ENCODE data around the gene DAB1. TPM values are rescaled to one million over a fixed set of nuclear protein-coding genes. Genes with fewer than 3 reads are reported as not detected.

Gene DAB1
- total RNA-seq, 2 donors from 2014 or later: not detected

DNA sequence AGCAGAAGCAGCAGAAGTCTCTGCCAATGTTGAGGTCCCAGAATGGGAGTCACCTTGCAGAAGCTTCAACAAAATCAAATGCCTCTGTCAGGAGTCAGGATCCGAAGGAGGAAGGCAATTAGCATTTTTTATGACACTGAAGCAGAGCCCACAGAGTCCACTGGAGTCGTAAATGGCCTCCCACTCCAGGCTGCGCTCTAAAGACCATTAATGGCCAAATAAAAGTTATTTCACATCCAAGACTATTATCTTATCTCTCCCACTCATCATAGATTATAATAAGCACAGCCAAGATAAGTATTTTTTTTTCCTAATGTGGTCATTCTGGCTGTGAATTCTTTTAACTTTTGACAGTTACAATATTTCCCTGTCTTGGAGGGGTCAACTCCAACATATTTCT lies 267.0 kb downstream of the DAB1 start:
- no peak overlapping the region for H3K4me3 ChIP-seq
- no peak for ATAC-seq (ENCODE audit: insufficient number of reproducible peaks, low FRiP score, low read depth)
- no peak overlapping the region for H3K27ac ChIP-seq
- TF ChIP-seq, protein P1, sequence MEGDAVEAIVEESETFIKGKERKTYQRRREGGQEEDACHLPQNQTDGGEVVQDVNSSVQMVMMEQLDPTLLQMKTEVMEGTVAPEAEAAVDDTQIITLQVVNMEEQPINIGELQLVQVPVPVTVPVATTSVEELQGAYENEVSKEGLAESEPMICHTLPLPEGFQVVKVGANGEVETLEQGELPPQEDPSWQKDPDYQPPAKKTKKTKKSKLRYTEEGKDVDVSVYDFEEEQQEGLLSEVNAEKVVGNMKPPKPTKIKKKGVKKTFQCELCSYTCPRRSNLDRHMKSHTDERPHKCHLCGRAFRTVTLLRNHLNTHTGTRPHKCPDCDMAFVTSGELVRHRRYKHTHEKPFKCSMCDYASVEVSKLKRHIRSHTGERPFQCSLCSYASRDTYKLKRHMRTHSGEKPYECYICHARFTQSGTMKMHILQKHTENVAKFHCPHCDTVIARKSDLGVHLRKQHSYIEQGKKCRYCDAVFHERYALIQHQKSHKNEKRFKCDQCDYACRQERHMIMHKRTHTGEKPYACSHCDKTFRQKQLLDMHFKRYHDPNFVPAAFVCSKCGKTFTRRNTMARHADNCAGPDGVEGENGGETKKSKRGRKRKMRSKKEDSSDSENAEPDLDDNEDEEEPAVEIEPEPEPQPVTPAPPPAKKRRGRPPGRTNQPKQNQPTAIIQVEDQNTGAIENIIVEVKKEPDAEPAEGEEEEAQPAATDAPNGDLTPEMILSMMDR (IDR thresholded peaks at IDR 0.05): no peak
- no peaks in the 10 kb centered on the region for H3K27me3 ChIP-seq (replicated peaks; ENCODE audit: insufficient read depth)
- no peaks in the 10 kb centered on the region for H3K4me1 ChIP-seq (ENCODE audit: control insufficient read depth in 1 of 2, low read depth in 2 of 2)
- no peak for DNase-seq (ENCODE audit: low spot score)
- H3K9me3 ChIP-seq: no peaks in the 10 kb centered on the region
- no peaks in the 10 kb centered on the region for H3K36me3 ChIP-seq

DNA sequence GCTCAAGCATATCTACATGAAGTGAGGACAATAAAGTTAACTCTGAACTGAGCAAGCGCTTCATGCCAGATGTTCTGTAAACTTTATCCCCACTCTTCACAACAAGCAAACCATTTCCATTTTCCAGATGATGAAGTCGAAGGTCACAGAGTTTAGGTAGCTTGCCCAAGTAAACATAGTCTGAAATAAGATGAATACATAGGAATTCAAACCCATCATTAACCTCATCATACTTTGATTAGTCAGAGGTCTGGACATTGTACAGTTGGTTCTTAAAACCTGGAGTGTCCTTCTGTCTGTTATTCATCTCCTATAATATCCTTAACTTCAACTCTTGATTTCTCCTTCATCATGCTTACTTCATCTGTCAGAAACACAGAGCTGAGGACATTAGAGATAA lies 277.8 kb downstream of the DAB1 start:
- TF ChIP-seq, protein P1 (IDR thresholded peaks at IDR 0.05): no peak

DNA sequence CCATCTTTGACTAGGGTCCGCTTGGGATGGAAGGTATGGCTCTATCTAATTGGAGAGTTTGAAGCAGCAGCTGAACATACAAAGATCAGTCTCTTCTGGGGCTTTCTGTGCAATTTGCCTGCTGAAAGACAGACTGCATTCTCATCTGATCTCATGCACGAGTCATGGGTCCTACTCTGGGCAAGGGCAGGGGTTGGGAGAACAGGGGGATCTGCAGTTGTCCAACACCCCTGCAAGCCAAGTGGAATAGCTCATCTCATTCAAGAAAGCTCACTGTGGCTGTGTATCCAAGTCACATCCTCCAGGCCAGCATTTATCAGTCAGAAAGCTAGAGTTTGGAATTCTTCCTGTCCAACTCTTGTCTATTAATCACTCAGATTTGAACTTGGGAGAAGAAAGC lies 280.9 kb downstream of the DAB1 start:
- Histone ChIP-seq H3K27ac (no peak overlapping the region), H3K4me1 (ENCODE audit: control insufficient read depth in 1 of 2, low read depth in 2 of 2) (no peaks in the 10 kb centered on the region), H3K36me3 (no peaks in the 10 kb centered on the region), H3K4me3 (no peak overlapping the region), H3K27me3 (replicated peaks; ENCODE audit: insufficient read depth) (no peaks in the 10 kb centered on the region), H3K9me3 (no peaks in the 10 kb centered on the region)
- no peak for DNase-seq (ENCODE audit: low spot score)
- no peak for ATAC-seq (ENCODE audit: insufficient number of reproducible peaks, low FRiP score, low read depth)
- TF ChIP-seq, protein P1 (IDR thresholded peaks at IDR 0.05): no peak

More for the DNA sequence above, 277.8 kb downstream of the DAB1 start:
- Histone ChIP-seq H3K27me3 (replicated peaks; ENCODE audit: insufficient read depth) (no peaks in the 10 kb centered on the region), H3K4me1 (ENCODE audit: control insufficient read depth in 1 of 2, low read depth in 2 of 2) (no peaks in the 10 kb centered on the region), H3K27ac (no peak overlapping the region), H3K4me3 (no peak overlapping the region), H3K9me3 (no peaks in the 10 kb centered on the region), H3K36me3 (no peaks in the 10 kb centered on the region)
- ATAC-seq (ENCODE audit: insufficient number of reproducible peaks, low FRiP score, low read depth) (no peak), DNase-seq (ENCODE audit: low spot score) (no peak)

DNA sequence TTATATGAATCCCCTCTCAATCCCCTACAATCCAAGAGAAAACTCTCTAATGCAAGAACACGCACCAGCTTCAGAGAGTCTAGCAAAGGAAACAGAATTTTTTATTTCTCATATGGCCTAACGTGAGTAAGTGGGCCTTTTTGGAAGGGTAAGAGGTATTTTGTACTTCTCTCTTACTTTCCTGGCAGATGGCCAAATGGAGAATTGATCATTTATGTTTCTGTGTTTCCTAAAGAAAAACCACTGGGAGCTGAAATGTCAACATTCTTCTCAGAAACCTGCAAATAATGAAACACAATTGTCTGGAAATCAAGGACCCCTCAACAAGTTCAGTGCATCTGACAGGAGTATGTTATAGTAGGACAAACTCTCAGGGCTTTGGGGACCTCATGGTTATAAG lies 281.7 kb downstream of the DAB1 start:
- H3K36me3 ChIP-seq: no peaks in the 10 kb centered on the region
- TF ChIP-seq, protein P1 (IDR thresholded peaks at IDR 0.05): no peak
- ATAC-seq (ENCODE audit: insufficient number of reproducible peaks, low FRiP score, low read depth) (no peak), DNase-seq (ENCODE audit: low spot score) (no peak)
- H3K27ac ChIP-seq: no peak overlapping the region
- H3K27me3 ChIP-seq (replicated peaks; ENCODE audit: insufficient read depth): no peaks in the 10 kb centered on the region
- H3K4me3 ChIP-seq: no peak overlapping the region
- no peaks in the 10 kb centered on the region for H3K9me3 ChIP-seq
- H3K4me1 ChIP-seq (ENCODE audit: control insufficient read depth in 1 of 2, low read depth in 2 of 2): no peaks in the 10 kb centered on the region

DNA sequence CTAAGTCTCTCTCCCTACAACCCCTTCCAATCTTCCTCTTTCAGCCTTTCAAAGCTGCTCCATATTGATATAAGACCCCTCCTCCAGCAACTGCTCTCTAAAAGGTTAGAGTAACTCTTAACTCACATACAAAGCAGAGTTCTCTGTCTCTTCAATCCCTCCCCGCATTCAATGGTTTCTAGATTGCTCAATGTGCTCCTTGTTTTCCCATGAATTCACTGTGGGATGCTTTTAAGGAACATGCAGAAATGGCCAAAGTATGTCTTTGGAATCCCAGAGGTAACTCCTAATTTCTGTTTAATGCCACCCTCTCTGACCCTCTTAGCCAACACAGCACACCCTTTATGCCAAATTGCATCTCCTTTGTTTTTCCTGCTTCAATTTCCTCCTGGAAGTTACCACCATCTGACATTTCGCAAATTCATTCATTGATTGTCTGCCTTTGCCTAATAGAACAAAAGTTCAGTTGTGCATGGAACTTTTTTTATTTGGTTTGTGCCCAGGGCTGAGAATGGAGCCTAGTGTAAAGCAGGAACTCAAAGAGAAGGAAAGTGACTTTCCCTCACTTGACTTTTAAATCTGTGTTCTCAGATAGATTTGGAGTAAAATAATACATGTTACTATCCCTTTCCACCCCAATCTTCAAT lies 285.3 kb downstream of the DAB1 start:
- TF ChIP-seq, protein P1 (IDR thresholded peaks at IDR 0.05): no peak
- Histone ChIP-seq H3K4me3 (no peak overlapping the region), H3K4me1 (ENCODE audit: control insufficient read depth in 1 of 2, low read depth in 2 of 2) (no peaks in the 10 kb centered on the region), H3K9me3 (no peaks in the 10 kb centered on the region), H3K36me3 (no peaks in the 10 kb centered on the region), H3K27me3 (replicated peaks; ENCODE audit: insufficient read depth) (no peaks in the 10 kb centered on the region), H3K27ac (no peak overlapping the region)
- no peak for DNase-seq (ENCODE audit: low spot score)
- ATAC-seq (ENCODE audit: insufficient number of reproducible peaks, low FRiP score, low read depth): no peak
